H1 (cell line): ENCODE measurements around the gene CST8. TPM values are rescaled to one million over a fixed set of nuclear protein-coding genes. Genes with fewer than 3 reads are reported as not detected.

ENCODE experiments used
- polyA plus RNA-seq, 7 experiments: library from polyadenylated mRNA; depleted of rRNA in 3 of 7; stranded (reverse) in 5 of 7; unstranded in 2 of 7; fragments of >200 nt in 5 of 7; fragments of 200-250 nt in 2 of 7; gene quantifications; 1 replicate in 5 of 7; 2 replicates in 1 of 7; 4 replicates in 1 of 7; pipeline versions ENCODE4 v1.2.1 to v1.2.3, GENCODE V29; 2011 to 2013; ENCODE audit warnings: missing spikeins in 2 of 7, mixed read lengths in 2 of 7
- total RNA-seq: library from RNA; stranded (reverse); fragmentation: NEBNext Ultra II Directional; extraction: Animal tissue kit (Norgen Biotek cat#: 25700); gene quantifications from 2 replicates; pipeline ENCODE4 v1.2.1, GENCODE V29; 2021
- TF ChIP-seq, protein P1 (sequence below): IDR thresholded peaks from 2 replicates; pipeline ENCODE4 v1.6.1; 2011; ENCODE audit warnings: low read depth, mild to moderate bottlenecking, low read length; ENCODE audit not compliant: insufficient read depth

Gene CST8
- total and polyA plus RNA-seq, 2 of the 8 experiments (the other 6 are each of a cell fraction or from before 2014, with no cell fraction given) = not detected

DNA sequence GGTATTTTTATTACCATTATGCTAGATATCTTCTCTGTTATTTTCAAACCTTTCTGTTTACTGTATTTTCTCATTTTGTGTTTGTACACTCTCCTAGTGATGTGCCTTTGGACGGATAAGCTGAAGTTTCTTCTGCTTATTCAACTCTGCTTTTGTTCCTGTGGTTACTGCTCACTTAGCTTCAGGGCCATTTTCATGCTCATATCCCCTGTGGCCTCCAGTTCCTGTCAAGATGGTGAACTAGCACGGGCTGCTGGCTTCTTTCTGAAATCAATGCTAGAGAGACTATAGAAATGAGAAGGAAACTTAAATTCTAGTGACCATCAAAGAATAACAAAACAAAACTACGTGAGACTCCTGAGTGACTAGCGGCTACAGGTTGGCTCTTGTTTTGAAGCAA is 6.8 kb upstream of the CST8 start (continued):
- TF ChIP-seq, protein P1, sequence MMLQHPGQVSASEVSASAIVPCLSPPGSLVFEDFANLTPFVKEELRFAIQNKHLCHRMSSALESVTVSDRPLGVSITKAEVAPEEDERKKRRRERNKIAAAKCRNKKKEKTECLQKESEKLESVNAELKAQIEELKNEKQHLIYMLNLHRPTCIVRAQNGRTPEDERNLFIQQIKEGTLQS = no peak
- TF ChIP-seq, all 59 proteins: peak for 0
